Measurements from ENCODE around the gene CHST11.
"Not testable (repeated sequence)": the region's sequence is repeated elsewhere in the genome, so short reads cannot be mapped to it uniquely, and the experiment has no call there.

Gene CHST11

GRCh38 chr12:104801005-104801404 lies 344.3 kb downstream of the CHST11 start:
- no peak for DNase-seq (ENCODE audit: low read depth in 3 of 3)

GRCh38 chr12:104801427-104801826 lies 344.7 kb downstream of the CHST11 start:
- no peak for DNase-seq (ENCODE audit: low read depth in 3 of 3)

GRCh38 chr12:104802208-104802607 lies 345.5 kb downstream of the CHST11 start:
- no peak for DNase-seq (ENCODE audit: low read depth in 3 of 3)

GRCh38 chr12:104805186-104805585 lies 348.4 kb downstream of the CHST11 start:
- DNase-seq (ENCODE audit: low read depth in 3 of 3), result no peak

- DNase-seq (ENCODE audit: low read depth in 3 of 3), result not testable (repeated sequence)
Measured at GRCh38 chr12:104806194-104806593, 349.4 kb downstream of the CHST11 start.

- no peak for DNase-seq (ENCODE audit: low read depth in 3 of 3)
Measured at GRCh38 chr12:104809251-104809650, 352.5 kb downstream of the CHST11 start.

GRCh38 chr12:104809706-104810385 lies 353.1 kb downstream of the CHST11 start:
- no peak for DNase-seq (ENCODE audit: low read depth in 3 of 3)
